Liver (tissue), 9 donors: ENCODE results near the gene NTF4. TPM values are rescaled to one million over a fixed set of nuclear protein-coding genes. Genes with fewer than 3 reads are reported as not detected.
"Not testable (repeated sequence)": the region's sequence is repeated elsewhere in the genome, so short reads cannot be mapped to it uniquely, and the experiment has no call there.

Experiments used
- DNase-seq: peaks from one replicate; pipeline ENCODE4 v3.0.0-alpha.2; 2017; ENCODE audit warnings: low spot score
- H3K27ac ChIP-seq, 2 donors: one replicate each; pipeline ENCODE4 v1.7.0; 2013; ENCODE audit warnings: inconsistent platforms in 2 of 2, low read length in 2 of 2, control low read depth in 1 of 2, low read depth in 1 of 2, mild to moderate bottlenecking in 1 of 2
- H3K27me3 ChIP-seq, 4 donors: one replicate each; pipeline versions ENCODE4 v1.6.1 to v1.7.0; 2013; ENCODE audit warnings: low read length in 3 of 4, inconsistent platforms in 1 of 4, mild to moderate bottlenecking in 1 of 4, moderate library complexity in 1 of 4; ENCODE audit not compliant: control insufficient read depth in 4 of 4, insufficient read depth in 4 of 4
- H3K36me3 ChIP-seq, 4 donors: one replicate each; pipeline versions ENCODE4 v1.6.1 to v1.7.0; 2013; ENCODE audit warnings: low read length in 3 of 4, mild to moderate bottlenecking in 3 of 4, low read depth in 1 of 4, moderate library complexity in 1 of 4; ENCODE audit not compliant: control insufficient read depth in 4 of 4, insufficient read depth in 3 of 4
- H3K4me1 ChIP-seq, 4 donors: one replicate each; pipeline versions ENCODE4 v1.6.1 to v1.7.0; 2013; ENCODE audit warnings: low read length in 3 of 4, mild to moderate bottlenecking in 3 of 4, moderate library complexity in 1 of 4; ENCODE audit not compliant: control insufficient read depth in 4 of 4, insufficient read depth in 4 of 4
- H3K4me3 ChIP-seq, 3 donors: one replicate each; pipeline versions ENCODE4 v1.6.1 to v1.7.0; 2013; ENCODE audit warnings: low read length in 3 of 3, control low read depth in 1 of 3, low read depth in 1 of 3, mild to moderate bottlenecking in 1 of 3
- H3K9ac ChIP-seq, 2 donors: one replicate each; pipeline ENCODE4 v1.7.0; 2013; ENCODE audit warnings: low read length in 2 of 2, mild to moderate bottlenecking in 2 of 2, moderate library complexity in 2 of 2, control low read depth in 1 of 2, low read depth in 1 of 2
- H3K9me3 ChIP-seq, 4 donors: one replicate each; pipeline versions ENCODE4 v1.6.1 to v1.7.0; 2013; ENCODE audit warnings: low read length in 3 of 4; ENCODE audit not compliant: control insufficient read depth in 4 of 4
- CTCF ChIP-seq: fragments of 150-350 bp; IDR thresholded peaks from 2 replicates; pipeline ENCODE4 v1.5.1; 2017; ENCODE audit warnings: improper control_type of control experiment, low read depth, low read length; ENCODE audit not compliant: missing input control
- EGR1 ChIP-seq, 2 donors: IDR thresholded peaks; 2 replicates each; pipeline ENCODE4 v1.6.1; 2016 to 2018; ENCODE audit warnings: antibody characterized with exemption in 2 of 2, low read depth in 2 of 2
- FOXA1 ChIP-seq: IDR thresholded peaks from 2 replicates; pipeline ENCODE4 v1.6.1; 2016; ENCODE audit warnings: antibody characterized with exemption
- GABPA ChIP-seq, 2 donors: IDR thresholded peaks in 1 of 2; conservative IDR thresholded peaks in 1 of 2; 2 replicates each; pipeline ENCODE4 v1.6.1; 2016; ENCODE audit warnings: antibody characterized with exemption in 2 of 2, mild to moderate bottlenecking in 1 of 2, moderate library complexity in 1 of 2
- HNF4A ChIP-seq, 2 donors: conservative IDR thresholded peaks; 2 replicates each; pipeline ENCODE4 v1.6.1; 2016; ENCODE audit warnings: antibody characterized with exemption in 2 of 2, mild to moderate bottlenecking in 2 of 2
- JUND ChIP-seq, 2 donors: IDR thresholded peaks; 2 replicates each; pipeline ENCODE4 v1.6.1; 2016; ENCODE audit warnings: antibody characterized with exemption in 2 of 2
- MAX ChIP-seq: IDR thresholded peaks from 2 replicates; pipeline ENCODE4 v1.6.1; 2016; ENCODE audit warnings: antibody characterized with exemption
- NR2F2 ChIP-seq: IDR thresholded peaks from 2 replicates; pipeline ENCODE4 v1.6.1; 2016; ENCODE audit warnings: antibody characterized with exemption
- RAD21 ChIP-seq, 2 donors: IDR thresholded peaks; 2 replicates each; pipeline ENCODE4 v1.6.1; 2016; ENCODE audit warnings: antibody characterized with exemption in 2 of 2, mild to moderate bottlenecking in 2 of 2
- REST ChIP-seq: IDR thresholded peaks from 2 replicates; pipeline ENCODE4 v1.6.1; 2016; ENCODE audit warnings: antibody characterized with exemption, mild to moderate bottlenecking
- RXRA ChIP-seq, 2 donors: IDR thresholded peaks; 2 replicates each; pipeline ENCODE4 v1.6.1; 2017 to 2018; ENCODE audit warnings: antibody characterized with exemption in 2 of 2, mild to moderate bottlenecking in 1 of 2
- SP1 ChIP-seq: IDR thresholded peaks from 2 replicates; pipeline ENCODE4 v1.6.1; 2018; ENCODE audit warnings: antibody characterized with exemption, mild to moderate bottlenecking
- YY1 ChIP-seq: IDR thresholded peaks from 2 replicates; pipeline ENCODE4 v1.6.1; 2016; ENCODE audit warnings: antibody characterized with exemption, mild to moderate bottlenecking
- ZBTB33 ChIP-seq: IDR thresholded peaks from 2 replicates; pipeline ENCODE4 v1.6.1; 2016; ENCODE audit warnings: antibody characterized with exemption
- WGBS: extraction: QIAGEN DNeasy Blood & Tissue Kit; methylation state at CpG from one replicate; pipeline ENCODE4 v1.1.7; 2013; 5-methylcytosine and 5-hydroxymethylcytosine counted together
- polyA plus RNA-seq, 2 donors: library from polyadenylated mRNA; stranded (reverse) in 1 of 2; unstranded in 1 of 2; fragments of 200-250 nt in 1 of 2; fragments of >200 nt in 1 of 2; fragmentation: Nextera tagmentation in 1 of 2; extraction: Ambion mirVana in 1 of 2; gene quantifications; one replicate each; pipeline versions ENCODE4 v1.2.1 to v1.2.3, GENCODE V29; 2013 to 2015
- total RNA-seq, 2 donors: library from RNA; depleted of rRNA; stranded (reverse); fragments of >200 nt; gene quantifications; one replicate each; pipeline ENCODE4 v1.2.3, GENCODE V29; 2014
- donor health status: healthy.
- donor health status: healthy.
- donor health status: healthy.
- donor health status: healthy.
- donor health status: healthy.

NTF4 gene
- total and polyA plus RNA-seq, 4 donors, result not detected

- H3K27ac ChIP-seq, H3K9ac ChIP-seq, H3K27me3 ChIP-seq, DNase-seq, H3K9me3 ChIP-seq: not testable (repeated sequence)
- Histone ChIP-seq H3K4me3 (peak overlapping the region in 2 of 3 donors; percentile 7 to 50), H3K36me3 (peaks cover 3 to 18% (median 5%) of the 10 kb centered on the region in 4 donors), H3K4me1 (peaks cover 5 to 22% (median 16%) of the 10 kb centered on the region in 4 donors)
- WGBS, result 8% methylated on average over 50 of the region's 50 CpGs
These were observed 46.0 kb downstream of the NTF4 start for GRCh38 chr19:49018388-49019241.

- WGBS, result 2% methylated on average over 62 of the region's 62 CpGs
- peaks cover 5 to 22% (median 16%) of the 10 kb centered on the region in 4 donors for H3K4me1 ChIP-seq
- peak overlapping the region in 1 of 3 donors; percentile 50 for H3K4me3 ChIP-seq
- no peaks in the 10 kb centered on the region for H3K27me3 ChIP-seq
- H3K9me3 ChIP-seq, result no peaks in the 10 kb centered on the region
- DNase-seq, result peak; percentile 42
- no peak for TF ChIP-seq GABPA (IDR thresholded peaks at IDR 0.05 in 1 of 2, conservative IDR thresholded peaks at IDR 0.05 in 1 of 2)
- TF ChIP-seq RAD21 (IDR thresholded peaks at IDR 0.05), result peak in 1 of 2 donors; percentile 15
- TF ChIP-seq CTCF, result peak; percentile 23
- H3K27ac ChIP-seq, result no peak overlapping the region
- no peak overlapping the region for H3K9ac ChIP-seq
- H3K36me3 ChIP-seq, result peaks cover 3 to 18% (median 5%) of the 10 kb centered on the region in 4 donors
These were observed 46.8 kb downstream of the NTF4 start for GRCh38 chr19:49017666-49018351.

- no peak for DNase-seq
- H3K9me3 ChIP-seq, result no peaks in the 10 kb centered on the region
- H3K27ac ChIP-seq, result no peak within 1 kb of the TSS
- H3K36me3 ChIP-seq, result peaks cover 3 to 19% (median 5%) of the 10 kb centered on the region in 4 donors
- no peaks in the 10 kb centered on the region for H3K27me3 ChIP-seq
- WGBS, result 77% methylated on average over 17 of the region's 17 CpGs
- H3K9ac ChIP-seq, result no peak within 1 kb of the TSS
- H3K4me1 ChIP-seq, result peaks cover 5 to 22% (median 16%) of the 10 kb centered on the region in 4 donors
- H3K4me3 ChIP-seq, result peak within 1 kb of the TSS in 1 of 3 donors; percentile 50
- TF ChIP-seq ZBTB33 (no peak), FOXA1 (no peak), HNF4A (conservative IDR thresholded peaks at IDR 0.05) (no peak), RXRA (IDR thresholded peaks at IDR 0.05) (no peak), CTCF (no peak), REST (no peak), JUND (IDR thresholded peaks at IDR 0.05) (no peak), MAX (no peak), YY1 (no peak), GABPA (IDR thresholded peaks at IDR 0.05 in 1 of 2, conservative IDR thresholded peaks at IDR 0.05 in 1 of 2) (no peak), EGR1 (IDR thresholded peaks at IDR 0.05; ENCODE audit: low read depth in 2 of 2) (no peak), SP1 (no peak), RAD21 (IDR thresholded peaks at IDR 0.05) (no peak), NR2F2 (no peak)
These were observed 47.5 kb downstream of the NTF4 start, which contains the start of gene LHB for GRCh38 chr19:49017041-49017665. TSS of gene LHB (minus strand) at chr19:49017091. CDS start at chr19:49017081, 10 bp downstream.
